IMR-90 (cell line): ENCODE measurements around the gene VRTN. TPM values are rescaled to one million over a fixed set of nuclear protein-coding genes. Genes with fewer than 3 reads are reported as not detected.

ENCODE experiments used
- ATAC-seq: fragments of 200-7000 bp; cut with Tn5 transposase; 2 replicates; pipeline ENCODE4 v1.9.1; 2020; ENCODE audit warnings: low read depth, mild to moderate bottlenecking, moderate library complexity
- BruUV-seq: library from RNA; stranded (reverse); fragments of 400-500 nt; replicated peaks from 2 replicates; lab custom pipeline; 2021; lab: Mats Ljungman, UMichigan
- CTCF ChIA-PET: fragments of 300-600 bp; formaldehyde crosslinking; extraction: SDS; loops from one replicate; lab custom pipeline; 2021; ENCODE audit warnings: antibody characterized with exemption; lab: Yijun Ruan, JAX
- POLR2A ChIA-PET: fragments of 300-600 bp; sonication (Branson Sonifier 250); formaldehyde crosslinking; loops from one replicate; lab custom pipeline; 2022; ENCODE audit warnings: antibody characterized with exemption; ENCODE audit not compliant: unreplicated experiment; lab: Charles Lee
- DNase-seq: peaks from one replicate; pipeline ENCODE4 v3.0.0; 2013
- H2AFZ ChIP-seq: replicated peaks from 2 replicates; pipeline ENCODE3; 2013; ENCODE audit warnings: low read length, mild to moderate bottlenecking; ENCODE audit not compliant: poor library complexity
- H2AK5ac ChIP-seq: 2 replicates; pipeline ENCODE4 v1.6.1; 2013; ENCODE audit warnings: low read depth, low read length, inconsistent platforms
- H2AK9ac ChIP-seq: replicated peaks from 2 replicates; pipeline ENCODE3; 2013; ENCODE audit warnings: mild to moderate bottlenecking, low read depth, low read length, moderate library complexity; ENCODE audit not compliant: poor library complexity
- H2BK120ac ChIP-seq: 2 replicates; pipeline ENCODE4 v1.6.1; 2013; ENCODE audit warnings: low read depth, low read length, inconsistent platforms
- H2BK15ac ChIP-seq: 3 replicates; pipeline ENCODE4 v1.6.1; 2013; ENCODE audit warnings: low read depth, low read length, inconsistent platforms
- H2BK20ac ChIP-seq: 2 replicates; pipeline ENCODE4 v1.6.1; 2013; ENCODE audit warnings: low read depth, mild to moderate bottlenecking, inconsistent platforms, low read length, moderate library complexity
- H2BK5ac ChIP-seq: 2 replicates; pipeline ENCODE4 v1.6.1; 2013; ENCODE audit warnings: mild to moderate bottlenecking, low read depth, low read length, inconsistent platforms; ENCODE audit not compliant: poor library complexity, severe bottlenecking
- H3K14ac ChIP-seq: replicated peaks from 2 replicates; pipeline ENCODE4 v1.6.1; 2013; ENCODE audit warnings: low read depth, low read length, inconsistent platforms
- H3K18ac ChIP-seq: 2 replicates; pipeline ENCODE4 v1.6.1; 2013; ENCODE audit warnings: low read depth, low read length, control low read depth
- H3K23ac ChIP-seq: 2 replicates; pipeline ENCODE4 v1.6.1; 2013; ENCODE audit warnings: low read depth, low read length, inconsistent platforms
- H3K27ac ChIP-seq: 2 replicates; pipeline ENCODE4 v1.5.1; 2013; ENCODE audit warnings: mild to moderate bottlenecking, control low read depth, low read length; ENCODE audit not compliant: insufficient read depth
- H3K27me3 ChIP-seq: 2 replicates; pipeline ENCODE4 v1.6.1; 2013; ENCODE audit warnings: low read length; ENCODE audit not compliant: control insufficient read depth, insufficient read depth
- H3K36me3 ChIP-seq: 2 replicates; pipeline ENCODE4 v1.6.1; 2013; ENCODE audit warnings: low read length, mixed read lengths; ENCODE audit not compliant: control insufficient read depth, insufficient read depth
- H3K4ac ChIP-seq: 2 replicates; pipeline ENCODE4 v1.6.1; 2013; ENCODE audit warnings: low read depth, low read length, inconsistent platforms
- H3K4me1 ChIP-seq: 2 replicates; pipeline ENCODE4 v1.6.1; 2013; ENCODE audit warnings: low read length, mixed read lengths; ENCODE audit not compliant: control insufficient read depth, insufficient read depth
- H3K4me2 ChIP-seq: 2 replicates; pipeline ENCODE4 v1.6.1; 2013; ENCODE audit warnings: low read depth, mild to moderate bottlenecking, control low read depth, low read length, moderate library complexity
- H3K4me3 ChIP-seq: 2 replicates; pipeline ENCODE4 v1.5.1; 2013; ENCODE audit warnings: low read depth, mild to moderate bottlenecking, control low read depth, low read length, moderate library complexity; ENCODE audit not compliant: insufficient read depth
- H3K56ac ChIP-seq: 2 replicates; pipeline ENCODE4 v1.6.1; 2013; ENCODE audit warnings: low read length, inconsistent platforms; ENCODE audit not compliant: insufficient read depth; ENCODE audit errors: extremely low read depth
- H3K79me1 ChIP-seq, 2 experiments: 2 replicates each; pipeline ENCODE4 v1.6.1; 2013; ENCODE audit warnings: low read length in 2 of 2, inconsistent platforms in 1 of 2, low read depth in 1 of 2
- H3K9ac ChIP-seq: 2 replicates; pipeline ENCODE4 v1.6.1; 2013; ENCODE audit warnings: low read depth, low read length, control low read depth
- H3K9me1 ChIP-seq: 2 replicates; pipeline ENCODE4 v1.6.1; 2013; ENCODE audit warnings: low read length, inconsistent platforms; ENCODE audit not compliant: insufficient read depth
- H3K9me3 ChIP-seq: 2 replicates; pipeline ENCODE4 v1.6.1; 2013; ENCODE audit warnings: low read length; ENCODE audit not compliant: control insufficient read depth, insufficient read depth
- H4K20me1 ChIP-seq: 2 replicates; pipeline ENCODE4 v1.6.1; 2013; ENCODE audit warnings: low read length, inconsistent platforms; ENCODE audit not compliant: insufficient read depth
- H4K5ac ChIP-seq: 2 replicates; pipeline ENCODE4 v1.6.1; 2013; ENCODE audit warnings: mild to moderate bottlenecking, low read depth, low read length, control low read depth
- H4K8ac ChIP-seq, 2 experiments: 2 replicates each; pipeline ENCODE4 v1.6.1; 2013; ENCODE audit warnings: low read depth in 2 of 2, low read length in 2 of 2, control low read depth in 1 of 2, inconsistent platforms in 1 of 2
- H4K91ac ChIP-seq: 2 replicates; pipeline ENCODE4 v1.6.1; 2013; ENCODE audit warnings: low read depth, low read length, inconsistent platforms; ENCODE audit not compliant: insufficient read depth
- BHLHE40 ChIP-seq: fragments of 150-350 bp; IDR thresholded peaks from 2 replicates; pipeline ENCODE4 v1.6.1; 2016; ENCODE audit warnings: mild to moderate bottlenecking, low read depth, low read length
- CEBPB ChIP-seq: IDR thresholded peaks from 2 replicates; pipeline ENCODE4 v1.6.1; 2012; ENCODE audit warnings: low read depth, low read length, improper control_type of control experiment
- CHD1 ChIP-seq: IDR thresholded peaks from 2 replicates; pipeline ENCODE4 v1.6.1; 2012; ENCODE audit warnings: low read depth, low read length, improper control_type of control experiment
- CTCF ChIP-seq: conservative IDR thresholded peaks from 2 replicates; pipeline ENCODE4 v1.5.1; 2012; ENCODE audit warnings: mild to moderate bottlenecking, low read depth, low read length, improper control_type of control experiment
- ELK1 ChIP-seq: fragments of 150-350 bp; IDR thresholded peaks from 2 replicates; pipeline ENCODE4 v1.6.1; 2016; ENCODE audit warnings: low read depth, mild to moderate bottlenecking, low read length, moderate library complexity, borderline replicate concordance
- FOS ChIP-seq: fragments of 150-350 bp; IDR thresholded peaks from 2 replicates; pipeline ENCODE4 v1.6.1; 2016; ENCODE audit warnings: low read depth, low read length
- MAFK ChIP-seq: IDR thresholded peaks from 2 replicates; pipeline ENCODE4 v1.6.1; 2012; ENCODE audit warnings: low read depth, low read length, improper control_type of control experiment
- MAZ ChIP-seq: IDR thresholded peaks from 2 replicates; pipeline ENCODE4 v1.6.1; 2012; ENCODE audit warnings: low read depth, mild to moderate bottlenecking, low read length, improper control_type of control experiment, moderate library complexity, borderline replicate concordance
- MXI1 ChIP-seq: IDR thresholded peaks from 2 replicates; pipeline ENCODE4 v1.6.1; 2012; ENCODE audit warnings: low read depth, mild to moderate bottlenecking, low read length, moderate library complexity, borderline replicate concordance
- NFE2L2 ChIP-seq: fragments of 150-350 bp; IDR thresholded peaks from 2 replicates; pipeline ENCODE4 v1.6.1; 2016; ENCODE audit warnings: low read depth, mild to moderate bottlenecking, low read length
- POLR2A ChIP-seq: IDR thresholded peaks from 2 replicates; pipeline ENCODE4 v1.6.1; 2012; ENCODE audit warnings: mild to moderate bottlenecking, low read depth, low read length
- RAD21 ChIP-seq: IDR thresholded peaks from 2 replicates; pipeline ENCODE4 v1.6.1; 2012; ENCODE audit warnings: low read length, improper control_type of control experiment
- RCOR1 ChIP-seq: IDR thresholded peaks from 2 replicates; pipeline ENCODE4 v1.6.1; 2012; ENCODE audit warnings: mild to moderate bottlenecking, low read length, improper control_type of control experiment; ENCODE audit not compliant: insufficient replicate concordance
- RFX5 ChIP-seq: IDR thresholded peaks from 2 replicates; pipeline ENCODE4 v1.8.0; 2012; ENCODE audit warnings: low read depth, mild to moderate bottlenecking, low read length, moderate library complexity
- SMC3 ChIP-seq: fragments of 150-350 bp; IDR thresholded peaks from 2 replicates; pipeline ENCODE4 v1.6.1; 2016; ENCODE audit warnings: low read depth, mild to moderate bottlenecking, antibody characterized with exemption, low read length, moderate library complexity
- USF2 ChIP-seq: fragments of 150-350 bp; IDR thresholded peaks from 2 replicates; pipeline ENCODE4 v1.6.1; 2017; ENCODE audit warnings: mild to moderate bottlenecking, antibody characterized with exemption, low read length, low read depth
- WGBS, 2 experiments: methylation state at CpG; one replicate each; pipeline versions ENCODE4 v1.1.5 to v1.1.7; 2013; ENCODE audit warnings: missing lambda C conversion rate in 2 of 2; ENCODE audit not compliant: insufficient read length in 1 of 2; ENCODE audit errors: extremely low coverage in 2 of 2; 5-methylcytosine and 5-hydroxymethylcytosine counted together
- dilution Hi-C: fragments of 300-500 bp; cut with HindIII; formaldehyde crosslinking; loops from one replicate; pipeline ENCODE4 v1.14.3; 2018; ENCODE audit warnings: low sequenced_read_pairs; ENCODE audit not compliant: unreplicated experiment
- in situ Hi-C: fragments of 300-500 bp; cut with MboI; formaldehyde crosslinking; loops from 3 replicates; pipeline ENCODE4 v1.14.3; 2019; ENCODE audit warnings: low sequenced_read_pairs, inconsistent platforms, mixed read lengths
- intact Hi-C: fragments of 100-400 bp; cut with micrococcal nuclease; formaldehyde crosslinking; loops from 2 replicates; pipeline ENCODE4 v1.10.0; 2022
- polyA plus RNA-seq, 3 experiments: library from polyadenylated mRNA; depleted of rRNA; stranded (reverse); fragments of >200 nt; gene quantifications; 2 replicates each; pipeline ENCODE4 v1.2.3, GENCODE V29; 2012; ENCODE audit warnings: low replicate concordance in 1 of 3
- total RNA-seq: library from RNA; depleted of rRNA; stranded (reverse); fragments of >200 nt; gene quantifications from 2 replicates; pipeline ENCODE4 v1.2.3, GENCODE V29; 2012

The VRTN gene
- total and polyA plus RNA-seq, 2 of the 4 experiments (the other 2 are of a cell fraction) = not detected

GRCh38 chr14:74382231-74382630 lies 34.0 kb downstream of the VRTN start:
- no TSS peak for BruUV-seq

More at GRCh38 chr14:74382231-74382630, 34.0 kb downstream of the VRTN start:
- ATAC-seq (no peak), DNase-seq (no peak)
- no peak overlapping the region for H2AK5ac ChIP-seq
- no peak overlapping the region for H2BK20ac ChIP-seq
- H3K4ac ChIP-seq = no peak overlapping the region
- H2AFZ ChIP-seq = no peak overlapping the region
- H3K9me1 ChIP-seq = no peaks in the 10 kb centered on the region
- no peak overlapping the region for H4K91ac ChIP-seq
- in situ Hi-C loops = no loop called here
- WGBS, 2 experiments = 100% methylated on average over 2 of the region's 4 CpGs; no CpG with 5 or more reads in 1 of the 2 experiments
- H3K4me3 ChIP-seq = no peak overlapping the region
- H3K9me3 ChIP-seq = no peaks in the 10 kb centered on the region
- H4K5ac ChIP-seq = no peak overlapping the region
- H3K23ac ChIP-seq = no peak overlapping the region
- intact Hi-C loops = no loop called here
- no peaks in the 10 kb centered on the region for H3K79me1 ChIP-seq
- peaks cover 12% of the 10 kb centered on the region for H3K27me3 ChIP-seq
- H3K18ac ChIP-seq = no peak overlapping the region
- dilution Hi-C loops = no loop called here
- H3K27ac ChIP-seq = no peak overlapping the region
- H4K20me1 ChIP-seq = no peaks in the 10 kb centered on the region; the same call in 1 of the 2 replicates
- H3K4me1 ChIP-seq = peaks cover 3% of the 10 kb centered on the region; the same call in 1 of the 2 replicates
- H3K4me2 ChIP-seq = no peak overlapping the region
- H2BK5ac ChIP-seq = no peak overlapping the region
- no peak overlapping the region for H3K14ac ChIP-seq
- no peak overlapping the region for H3K9ac ChIP-seq
- H3K36me3 ChIP-seq = no peaks in the 10 kb centered on the region
- TF ChIP-seq POLR2A (no peak), NFE2L2 (no peak), BHLHE40 (no peak), MAFK (no peak), CHD1 (no peak), ELK1 (no peak), RFX5 (no peak), SMC3 (no peak), RAD21 (no peak), MXI1 (no peak), USF2 (no peak), RCOR1 (no peak), CTCF (no peak), CEBPB (no peak), FOS (no peak), MAZ (no peak)
- ChIA-PET CTCF (no interaction called here), POLR2A (no interaction called here)
- H2BK120ac ChIP-seq = no peak overlapping the region
- no peak overlapping the region for H3K56ac ChIP-seq
- H4K8ac ChIP-seq = no peak overlapping the region
- no peak overlapping the region for H2AK9ac ChIP-seq
- no peak overlapping the region for H2BK15ac ChIP-seq
